Activated CD4-positive, CD25-positive, alpha-beta regulatory T cell (primary cell): ENCODE measurements around the gene CFHR4.
"Not testable (repeated sequence)": the region's sequence is repeated elsewhere in the genome, so short reads cannot be mapped to it uniquely, and the experiment has no call there.

Experiments
- DNase-seq, 4 experiments: peaks; one replicate each; lab custom pipeline; 2025; lab: John Stamatoyannopoulos, UW

CFHR4 gene

DNA sequence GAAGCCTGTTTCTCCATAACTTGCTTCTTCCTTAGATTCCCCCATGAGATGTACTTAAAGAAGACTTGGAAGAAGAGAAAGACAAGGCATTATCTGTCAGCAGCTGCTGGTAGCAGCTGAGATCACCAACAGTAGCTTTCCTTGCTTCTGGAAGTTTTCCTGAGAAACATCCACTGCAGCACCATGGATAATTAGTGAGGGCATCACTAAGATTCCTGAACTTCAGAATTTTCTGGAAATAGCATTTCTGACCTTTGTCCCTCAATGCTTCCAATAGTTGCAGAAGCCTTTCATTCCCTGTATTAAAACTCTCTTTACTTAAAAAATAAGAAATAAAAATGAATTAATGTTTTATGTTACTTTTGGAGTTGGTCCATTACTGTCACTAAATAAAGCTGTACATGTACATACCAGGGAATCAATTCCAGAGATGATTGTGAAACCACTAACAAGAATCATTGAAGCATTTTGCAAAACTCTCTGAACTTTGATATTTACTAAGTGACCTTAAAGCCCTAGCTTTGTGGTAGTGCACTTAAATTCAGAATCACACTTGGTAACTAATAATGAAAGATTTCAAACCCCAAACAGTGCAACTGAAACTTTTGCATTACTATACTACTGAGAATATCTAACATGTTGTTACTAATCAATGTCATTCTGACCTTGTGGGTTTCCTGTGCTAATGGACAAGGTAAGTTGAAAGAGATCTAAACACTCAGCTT, at the start of gene CFHR4:
TSS of gene CFHR4 (plus strand) at position 538 of the 725 bp plus-strand sequence. CDS start at position 637, 99 bp downstream.
- DNase-seq, result no peak

DNA sequence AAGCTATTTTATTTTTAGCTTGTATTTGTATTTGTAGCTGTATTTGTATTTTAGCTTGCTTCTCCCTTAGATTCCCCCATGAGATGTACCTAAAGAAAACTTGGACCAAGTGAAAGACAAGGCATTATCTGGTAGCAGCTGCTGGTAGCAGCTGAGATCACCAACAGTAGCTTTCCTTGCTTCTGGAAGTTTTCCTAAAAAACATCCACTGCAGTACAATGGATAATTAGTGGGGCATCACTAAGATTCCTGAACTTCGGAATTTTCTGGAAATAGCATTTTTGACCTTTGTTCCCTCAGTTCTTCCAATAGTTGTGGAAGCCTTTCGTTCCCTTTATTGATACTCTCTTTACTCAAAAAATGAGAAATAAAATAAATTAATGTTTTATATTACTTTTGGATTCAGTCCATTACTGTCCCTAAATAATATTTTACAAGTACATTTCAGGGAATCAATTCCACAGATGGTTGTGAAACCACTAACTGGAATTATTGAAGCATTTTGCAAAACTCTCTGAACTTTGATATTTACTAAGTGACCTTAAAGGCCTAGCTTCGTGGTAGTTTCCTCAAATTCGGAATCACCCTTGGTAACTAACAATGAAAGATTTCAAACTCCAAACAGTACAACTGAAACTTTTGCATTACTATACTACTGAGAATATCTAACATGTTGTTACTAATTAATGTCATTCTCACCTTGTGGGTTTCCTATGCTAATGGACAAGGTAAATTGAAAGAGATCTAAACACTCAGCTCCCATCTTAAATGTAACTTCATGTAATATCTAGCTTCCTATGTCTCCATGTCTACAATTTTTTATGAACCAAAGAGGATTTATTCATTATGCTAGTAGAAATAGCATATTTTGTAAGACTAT, 38.0 kb upstream of the CFHR4 start:
- DNase-seq, result not testable (repeated sequence)

DNA sequence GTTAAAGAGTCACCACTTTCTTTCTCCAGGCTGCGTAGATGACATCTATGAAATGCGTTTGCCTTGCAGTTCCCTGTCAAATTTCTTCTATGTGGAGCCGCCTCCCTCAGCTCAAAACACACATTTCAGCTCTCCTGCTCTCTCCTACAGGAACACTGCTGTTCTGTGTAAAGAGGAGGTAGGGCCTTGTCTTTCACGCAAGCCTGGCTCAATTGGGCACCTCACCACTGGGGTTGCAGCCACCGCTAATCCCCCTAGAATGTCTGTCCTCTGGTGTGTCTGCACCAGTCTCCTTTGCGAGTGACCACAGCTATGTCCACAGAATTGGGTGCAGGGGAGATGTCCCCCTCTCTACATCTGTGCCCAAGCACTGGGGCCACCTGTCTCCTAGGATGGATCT, 31.8 kb upstream of the CFHR4 start:
- DNase-seq, result no peak

DNA sequence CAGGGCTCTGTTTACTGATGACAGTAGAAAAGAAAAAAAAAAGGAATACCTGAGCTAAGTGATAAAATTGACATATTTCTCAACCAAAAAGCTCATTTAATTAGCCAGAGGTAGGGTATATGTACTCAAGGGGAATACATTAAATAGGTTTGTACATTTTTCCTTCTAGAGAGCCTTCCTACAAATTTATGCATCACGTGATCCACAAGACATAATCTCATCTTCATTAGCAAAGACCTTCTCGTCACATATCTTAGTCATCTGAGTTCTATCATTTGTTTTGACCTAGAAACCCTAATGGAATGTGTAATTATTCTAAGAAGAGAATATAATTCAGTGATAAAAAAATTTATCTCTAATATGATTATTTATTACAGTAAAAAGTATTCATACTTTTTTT, 30.7 kb upstream of the CFHR4 start:
- no peak for DNase-seq

DNA sequence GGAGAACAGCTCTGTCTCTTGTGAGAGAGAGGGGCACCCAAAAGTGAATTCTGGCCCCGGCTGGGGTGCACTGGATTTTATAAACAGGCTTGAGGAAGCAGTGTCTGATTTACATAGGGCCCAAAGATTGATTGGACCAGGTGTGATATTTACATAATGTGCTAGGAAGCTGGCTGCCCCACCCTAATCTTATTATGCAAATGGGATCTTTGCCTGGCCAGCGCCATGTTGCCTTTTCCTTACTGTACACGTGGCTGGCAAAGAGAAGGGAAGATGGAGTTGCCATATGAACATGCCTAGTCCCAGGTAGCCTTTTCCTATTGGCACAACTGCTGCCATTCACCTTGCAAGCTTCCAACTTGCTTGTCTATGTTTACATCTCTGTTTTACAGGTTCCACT, 29.0 kb upstream of the CFHR4 start:
- no peak for DNase-seq

DNA sequence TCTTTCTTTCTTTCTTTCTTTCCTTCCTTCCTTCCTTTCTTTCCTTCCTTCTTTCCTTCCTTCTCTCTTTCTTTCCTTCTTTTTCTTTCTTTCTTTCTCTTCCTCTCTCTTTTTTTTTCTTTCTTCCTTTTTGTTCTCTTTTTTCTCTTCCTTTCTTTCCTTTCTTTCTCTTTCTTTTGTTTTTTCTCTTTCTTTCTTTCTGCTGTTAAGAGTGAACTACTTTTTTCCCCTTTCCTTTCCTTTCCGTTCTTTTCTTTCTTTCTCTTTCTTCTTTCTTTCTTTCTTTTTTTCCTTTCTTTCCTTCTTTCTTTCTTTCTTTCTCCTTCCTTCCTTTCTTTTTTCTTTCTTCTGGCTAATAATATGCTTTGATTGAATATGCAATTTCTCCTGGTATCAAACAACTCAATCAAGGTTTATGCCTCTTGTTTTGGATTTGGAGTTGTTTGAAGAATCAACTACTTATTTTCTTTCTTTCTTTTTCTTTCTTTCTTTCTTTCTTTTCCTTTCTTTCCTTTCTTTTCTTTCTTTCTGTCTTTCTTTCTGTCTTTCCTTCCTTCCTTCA, 27.4 kb upstream of the CFHR4 start:
- no peak for DNase-seq

DNA sequence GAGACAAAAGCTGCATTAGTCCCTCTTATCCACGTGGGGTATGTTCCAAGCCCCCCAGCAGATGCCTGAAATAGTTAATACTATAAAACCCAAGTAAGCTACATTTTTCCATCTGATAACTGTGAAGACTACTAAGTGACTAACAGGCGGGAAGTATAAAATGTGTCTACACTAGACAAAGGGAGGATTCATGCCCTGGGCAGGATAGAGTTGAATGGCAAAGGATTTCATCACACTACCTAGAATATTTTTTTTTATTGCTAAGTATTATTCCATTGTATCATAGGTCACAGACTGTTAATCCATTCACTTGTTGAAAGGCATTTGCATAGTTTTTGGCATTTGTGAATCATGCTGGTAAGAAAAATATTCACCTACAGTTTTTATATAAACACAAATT, 26.4 kb upstream of the CFHR4 start:
- DNase-seq, result no peak

DNA sequence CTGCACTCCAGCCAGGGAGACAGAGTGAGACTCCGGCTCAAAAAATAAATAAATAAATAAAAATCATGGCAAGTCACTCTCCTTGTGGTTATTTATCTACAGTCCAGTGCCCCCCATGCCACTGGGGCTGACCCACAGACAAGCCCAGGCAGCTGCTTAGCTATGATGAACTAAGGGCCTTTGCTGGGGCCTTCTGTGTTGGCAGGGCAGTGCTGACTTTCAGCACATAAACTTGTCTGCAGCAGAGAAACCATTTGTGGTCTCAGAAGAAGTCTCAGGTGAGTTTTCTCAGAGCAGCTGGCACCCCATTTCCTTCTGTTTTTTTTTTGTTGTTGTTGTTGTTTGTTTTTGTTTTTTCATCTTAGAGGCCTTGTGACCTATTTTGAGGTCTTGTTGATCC, 20.9 kb upstream of the CFHR4 start:
- no peak for DNase-seq

DNA sequence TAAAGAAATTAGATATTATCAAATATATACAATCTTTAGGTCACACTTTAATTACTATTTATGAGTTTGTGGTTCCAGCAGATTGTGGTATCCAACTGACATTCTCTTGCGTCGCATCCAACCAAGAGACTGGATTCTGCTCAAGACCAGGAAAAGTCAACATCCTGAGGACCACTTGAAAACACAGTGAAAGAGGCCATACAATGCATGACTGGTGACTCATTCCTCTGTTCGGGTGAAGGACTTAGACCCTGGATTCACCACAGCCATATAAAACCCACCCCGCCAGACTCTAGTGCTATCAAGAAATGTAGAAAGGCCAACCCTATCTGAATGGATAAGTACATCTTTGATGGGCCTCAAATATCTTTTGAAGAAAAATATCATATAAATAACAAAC, 14.5 kb upstream of the CFHR4 start:
- no peak for DNase-seq

DNA sequence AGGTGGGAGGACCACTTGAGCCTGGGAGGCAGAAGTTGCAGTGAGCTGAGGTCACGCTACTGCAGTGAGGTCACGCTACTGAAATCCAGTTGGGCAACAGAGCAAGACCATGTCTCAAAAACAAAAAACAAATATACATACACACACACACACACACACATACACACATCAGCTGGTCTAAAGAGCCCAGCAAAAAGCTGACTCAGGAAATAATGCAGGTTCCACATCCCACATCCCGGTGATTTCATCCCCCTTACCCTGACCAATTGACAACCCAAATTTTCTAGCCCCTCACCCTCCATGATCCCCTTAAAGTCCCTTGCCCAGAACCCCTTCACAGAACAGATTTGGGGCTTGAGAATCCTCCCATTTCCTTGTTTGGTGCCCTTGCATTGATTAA, 11.9 kb upstream of the CFHR4 start:
- no peak for DNase-seq

DNA sequence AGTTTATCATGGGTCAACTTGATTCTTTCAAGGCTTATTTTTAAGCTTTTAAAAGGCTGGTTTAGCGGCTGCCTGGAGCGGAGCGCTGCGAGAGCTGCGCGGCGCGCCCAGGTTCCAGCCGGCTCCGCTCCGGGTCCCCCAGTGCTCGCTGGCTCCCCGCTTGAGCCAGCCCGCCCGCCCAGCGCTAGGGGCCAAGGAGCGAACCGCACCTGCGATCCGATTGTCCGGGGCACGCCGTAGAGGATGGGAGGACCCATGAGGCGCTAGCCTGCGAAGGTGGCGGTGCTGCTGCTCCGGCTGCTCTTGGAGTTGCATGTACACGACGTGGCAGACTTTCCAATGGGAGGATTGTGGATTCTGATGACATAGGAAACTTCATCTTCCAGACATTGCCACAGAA, 9.9 kb upstream of the CFHR4 start:
- no peak for DNase-seq

DNA sequence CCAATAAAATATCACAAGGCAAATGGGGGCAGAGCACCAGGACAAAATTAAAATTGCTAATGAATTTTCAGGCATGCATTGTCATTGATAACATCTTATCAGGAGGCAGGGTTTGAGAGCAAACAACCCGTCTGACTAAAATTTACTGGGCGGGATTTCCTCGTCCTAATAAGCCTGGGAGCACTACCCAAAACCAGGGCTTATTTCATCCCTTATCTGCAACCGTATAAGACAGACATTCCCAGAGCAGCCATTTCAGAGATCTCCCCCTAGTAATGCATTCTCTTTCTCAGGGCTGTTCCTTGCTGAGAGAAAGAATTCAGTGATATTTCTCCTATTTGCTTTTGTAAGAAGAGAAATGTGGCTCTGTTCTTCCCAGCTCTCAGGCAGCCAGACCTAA, 1.3 kb upstream of the CFHR4 start:
- not testable (repeated sequence) for DNase-seq

DNA sequence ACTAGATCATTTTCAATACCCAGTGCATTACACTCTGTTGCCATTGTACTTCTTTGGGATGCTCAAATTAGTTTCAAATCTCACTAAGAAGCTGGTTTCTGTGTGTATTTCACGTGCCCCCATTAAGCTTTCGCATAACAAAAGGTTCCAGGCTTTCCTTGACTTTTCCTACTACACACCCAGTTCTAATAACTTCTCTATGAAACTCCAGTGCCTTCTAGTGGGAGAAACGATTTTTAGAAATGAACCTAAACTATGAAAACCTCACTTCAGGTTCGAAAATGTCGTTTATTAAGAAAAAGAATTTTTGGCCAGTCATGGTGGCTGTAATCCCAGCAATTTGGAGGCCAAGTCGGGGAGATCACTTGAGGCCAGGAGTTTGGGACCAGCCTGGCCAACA, 2.8 kb downstream of the CFHR4 start:
- DNase-seq, result no peak

DNA sequence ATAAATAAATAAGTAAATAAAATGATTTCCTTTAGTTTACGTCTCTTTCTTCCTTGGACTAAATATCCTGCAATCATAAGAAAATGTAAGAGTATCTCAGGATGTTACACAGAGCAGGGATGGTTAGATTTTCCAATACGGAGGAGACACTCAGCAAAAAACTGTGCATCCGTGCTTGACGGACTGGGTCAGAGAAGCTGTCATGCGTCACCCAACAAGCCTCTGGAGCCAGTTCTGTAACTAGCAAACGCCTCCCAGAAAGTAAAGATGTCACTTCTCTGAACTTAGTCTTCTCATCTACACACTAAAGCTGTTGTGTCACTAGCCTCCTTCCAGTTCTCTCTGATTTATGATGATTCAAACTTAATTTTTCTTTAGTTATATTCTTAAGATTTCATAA, 3.4 kb downstream of the CFHR4 start:
- DNase-seq, result no peak

DNA sequence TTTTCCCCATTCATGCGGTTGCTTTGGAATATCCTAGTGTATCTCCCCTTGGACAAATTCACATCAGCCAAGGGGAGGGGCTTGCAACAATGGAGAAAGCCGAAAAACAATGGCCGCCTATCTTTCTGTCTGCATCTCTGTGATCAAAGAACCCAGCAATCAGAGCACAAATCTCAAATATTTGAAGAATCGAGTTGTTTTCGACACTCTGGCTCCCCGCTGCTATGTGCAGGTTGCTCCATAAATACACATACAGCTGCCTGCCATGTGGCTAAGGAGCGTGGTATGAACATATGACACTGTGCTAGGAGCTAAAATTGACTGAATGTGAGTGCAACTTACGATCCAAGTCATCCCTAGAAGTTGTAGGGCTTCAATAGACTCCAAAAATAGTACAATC, 8.5 kb downstream of the CFHR4 start:
- no peak for DNase-seq

DNA sequence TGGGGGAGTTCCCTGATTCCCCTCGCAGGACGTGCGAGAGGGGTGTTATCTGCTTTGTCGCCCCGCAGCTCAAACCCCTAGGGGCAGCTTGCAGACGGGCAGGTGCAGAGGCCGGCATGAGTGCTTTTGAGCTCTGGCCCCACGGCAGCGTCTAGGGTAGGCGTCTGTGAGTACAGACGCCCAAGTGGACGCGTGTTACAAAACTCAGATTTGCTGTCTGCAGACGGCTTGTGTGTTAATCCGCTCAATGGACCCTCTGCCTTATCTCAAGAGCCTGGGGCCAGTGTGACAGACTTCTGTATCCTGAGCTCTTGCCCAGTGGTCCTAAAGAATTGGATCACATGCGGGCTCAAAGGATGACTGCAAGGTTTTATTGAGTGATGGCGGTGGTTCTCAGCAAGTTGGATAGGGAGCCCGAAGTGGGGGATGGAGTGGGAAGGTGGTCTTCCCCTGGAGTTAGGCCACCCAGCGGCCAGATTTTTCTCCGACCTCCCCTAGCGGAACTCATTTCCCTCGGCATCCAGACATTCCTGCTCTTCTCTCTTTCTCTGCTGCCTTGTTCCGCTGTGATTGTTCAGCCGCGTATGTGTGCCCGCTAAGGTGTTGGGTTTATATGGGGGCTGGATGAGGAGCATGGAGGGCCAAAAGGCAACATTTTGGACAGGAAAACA, 9.4 kb downstream of the CFHR4 start:
- DNase-seq, result no peak

DNA sequence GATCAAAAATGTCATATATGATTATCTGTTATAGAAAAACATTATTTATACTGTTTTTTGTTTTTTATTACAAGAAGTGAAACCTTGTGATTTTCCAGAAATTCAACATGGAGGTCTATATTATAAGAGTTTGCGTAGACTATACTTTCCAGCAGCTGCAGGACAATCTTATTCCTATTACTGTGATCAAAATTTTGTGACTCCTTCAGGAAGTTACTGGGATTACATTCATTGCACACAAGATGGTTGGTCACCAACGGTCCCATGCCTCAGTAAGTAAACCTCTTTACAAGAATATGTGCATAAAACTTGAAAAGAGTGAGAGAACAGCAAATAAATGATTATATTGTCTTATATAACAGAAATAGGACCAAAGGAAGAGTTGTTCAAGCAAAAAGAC, 14.5 kb downstream of the CFHR4 start:
- no peak for DNase-seq

DNA sequence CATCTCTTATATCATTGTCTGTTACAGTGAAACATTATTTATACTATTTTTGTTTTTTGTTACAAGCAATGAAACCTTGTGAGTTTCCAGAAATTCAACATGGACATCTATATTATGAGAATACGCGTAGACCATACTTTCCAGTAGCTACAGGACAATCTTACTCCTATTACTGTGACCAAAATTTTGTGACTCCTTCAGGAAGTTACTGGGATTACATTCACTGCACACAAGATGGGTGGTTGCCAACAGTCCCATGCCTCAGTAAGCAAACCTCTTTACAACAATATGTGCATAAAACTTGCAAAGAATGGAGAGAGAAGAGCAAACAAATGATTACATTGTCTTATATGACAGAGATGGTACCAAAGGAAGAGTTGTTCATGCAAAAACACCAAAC, 22.4 kb downstream of the CFHR4 start:
- DNase-seq, result no peak

DNA sequence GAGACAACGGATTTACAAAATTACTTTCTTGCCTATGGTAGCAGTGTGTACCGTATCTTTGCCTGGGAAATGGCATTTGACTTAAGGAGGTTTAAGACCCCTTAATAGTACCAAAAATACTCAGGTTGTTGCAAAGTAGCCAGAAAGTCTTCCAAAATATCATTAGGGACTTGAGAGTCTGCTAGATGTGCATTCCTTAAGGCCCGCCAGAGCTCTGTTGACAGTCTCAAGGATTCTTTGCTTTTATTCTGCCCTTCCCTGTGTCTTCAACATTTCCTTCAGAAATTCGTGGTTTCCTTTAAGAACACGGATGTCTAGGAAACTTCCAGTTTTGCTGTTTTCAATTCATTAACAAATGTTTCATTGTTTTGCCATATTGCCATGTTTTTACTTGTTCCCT, 24.4 kb downstream of the CFHR4 start:
- not testable (repeated sequence) for DNase-seq

DNA sequence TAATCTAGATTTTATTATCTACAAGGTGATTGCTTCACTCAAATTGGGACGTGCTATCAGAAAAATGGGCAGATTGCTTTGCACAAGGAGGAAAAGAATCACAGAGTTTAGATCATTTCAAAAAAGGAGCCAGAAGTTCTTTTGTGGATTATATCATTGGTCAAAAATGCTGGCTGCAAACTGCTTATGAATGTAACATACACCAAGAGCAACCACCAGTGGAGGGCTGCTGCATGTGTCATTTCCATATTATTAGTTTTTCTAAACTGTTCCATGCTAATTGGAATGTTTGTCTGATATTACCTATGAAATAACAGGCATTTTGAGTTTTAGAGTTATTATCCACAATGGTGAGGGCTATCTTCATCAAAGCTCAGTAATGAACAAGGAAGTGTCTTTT, 39.0 kb downstream of the CFHR4 start:
- DNase-seq, result not testable (repeated sequence)

DNA sequence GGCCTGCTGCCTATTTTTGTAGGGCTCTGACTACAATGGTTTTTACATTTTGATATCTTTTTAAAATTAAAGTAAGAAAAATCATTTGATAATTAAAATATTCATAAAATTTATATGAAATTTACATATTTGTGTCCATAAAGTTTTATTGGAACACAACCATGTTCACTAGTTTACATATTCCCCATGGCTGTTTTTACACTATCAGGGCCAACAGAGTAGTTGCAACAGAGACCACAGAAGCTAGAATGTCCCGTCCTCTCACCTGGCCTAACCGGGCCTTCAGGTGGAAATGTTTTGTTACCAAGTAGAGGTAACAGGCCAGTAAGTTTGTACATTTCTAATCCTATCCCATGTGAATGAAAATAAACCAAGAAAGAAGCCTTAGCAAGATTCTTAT, 45.0 kb downstream of the CFHR4 start:
- DNase-seq, result not testable (repeated sequence)

DNA sequence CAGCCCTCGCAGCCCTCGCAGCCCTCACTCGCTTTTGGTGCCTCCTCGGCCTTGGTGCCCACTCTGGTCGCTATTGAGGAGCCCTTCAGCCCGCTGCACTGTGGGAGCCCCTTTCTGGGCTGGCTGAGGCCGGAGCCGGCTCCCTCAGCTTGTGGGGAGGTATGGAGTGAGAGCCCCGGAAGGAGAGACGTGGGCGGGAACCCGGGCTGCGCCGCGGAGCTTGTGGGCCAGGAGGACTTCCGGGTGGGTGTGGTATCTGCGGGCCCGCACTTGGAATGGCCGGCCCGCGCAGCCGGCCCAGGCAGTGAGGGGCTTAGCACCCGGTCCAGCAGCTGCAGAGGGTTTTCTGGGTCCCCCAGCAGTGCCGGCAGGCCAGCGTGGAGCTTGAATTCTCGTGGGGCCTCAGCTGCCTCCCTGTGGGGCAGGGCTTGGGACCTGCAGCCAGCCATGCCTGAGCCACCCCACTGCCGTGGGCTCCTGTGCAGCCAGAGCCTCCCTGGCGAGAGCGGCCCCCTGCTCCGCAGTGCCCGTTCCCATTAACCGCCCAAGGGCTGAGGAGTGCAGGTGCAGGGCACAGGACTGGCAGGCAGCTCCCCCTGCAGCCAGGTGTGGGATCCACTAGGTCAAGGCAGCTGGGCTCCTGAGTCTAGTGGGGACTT, 45.8 kb downstream of the CFHR4 start:
- no peak for DNase-seq
